ENCODE measurements around the gene SP7.
"Not testable (repeated sequence)": the region's sequence is repeated elsewhere in the genome, so short reads cannot be mapped to it uniquely, and the experiment has no call there.

SP7 gene

DNA sequence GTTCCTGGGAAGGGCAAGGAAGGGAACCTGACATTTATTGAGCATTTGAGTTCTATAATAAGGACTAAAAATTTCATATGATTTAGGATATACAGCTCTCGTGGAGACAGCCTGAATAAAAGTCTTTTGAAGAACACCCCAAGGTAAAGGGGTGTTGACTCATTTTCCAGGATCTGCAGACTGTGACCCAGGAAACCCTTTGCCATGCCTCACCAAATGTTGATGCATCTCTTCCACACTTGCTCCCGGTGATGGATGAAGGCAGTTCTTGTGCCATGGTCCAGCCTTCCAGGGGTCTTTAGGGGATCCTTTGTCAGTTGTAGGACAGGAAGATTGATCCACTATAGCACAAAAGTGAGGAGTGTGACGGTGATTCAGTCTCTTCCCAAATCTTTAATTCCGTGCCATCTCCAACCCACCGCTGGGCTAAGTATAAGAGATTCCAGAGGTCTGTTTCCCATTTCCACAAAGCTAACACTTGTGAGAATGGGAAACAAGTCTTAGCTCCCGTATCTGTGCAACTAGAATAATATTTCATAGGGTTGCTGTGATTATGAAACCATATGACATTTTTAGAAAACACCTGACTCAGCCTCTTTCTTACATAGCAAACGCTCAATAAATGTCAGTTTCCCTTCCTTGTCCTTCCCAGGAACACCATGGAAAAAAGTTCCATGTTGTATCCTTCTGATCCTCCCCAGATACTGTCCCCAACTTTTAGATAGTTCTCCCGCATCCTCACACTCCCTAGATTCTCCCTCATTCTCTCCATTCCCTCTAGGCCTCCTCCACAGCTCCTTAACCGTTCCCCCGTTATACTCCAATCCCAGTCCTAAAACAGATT, 15.6 kb downstream of the SP7 start:
- no peak for DNase-seq (ENCODE audit: low read depth in 2 of 2)

DNA sequence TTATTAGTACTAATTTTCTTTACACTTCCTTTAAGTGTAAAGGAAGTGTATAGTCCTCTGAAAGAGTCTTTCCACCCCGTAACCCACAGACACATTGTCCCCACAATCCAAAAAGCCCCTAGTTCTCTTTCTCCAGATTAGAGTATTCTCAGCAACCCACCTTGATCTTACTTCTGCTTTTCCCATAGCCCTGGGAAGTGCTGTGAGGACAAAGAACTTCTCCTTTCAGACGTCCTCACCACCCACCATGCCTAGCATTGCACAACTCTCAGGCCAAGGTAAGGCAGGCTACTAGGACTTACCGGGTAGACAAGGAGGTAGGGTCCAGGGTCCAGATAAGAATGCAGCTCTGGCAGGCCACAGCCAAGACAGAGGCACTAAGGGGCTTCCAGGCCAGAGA, 22.2 kb downstream of the SP7 start:
- DNase-seq (ENCODE audit: low read depth in 2 of 2): no peak

DNA sequence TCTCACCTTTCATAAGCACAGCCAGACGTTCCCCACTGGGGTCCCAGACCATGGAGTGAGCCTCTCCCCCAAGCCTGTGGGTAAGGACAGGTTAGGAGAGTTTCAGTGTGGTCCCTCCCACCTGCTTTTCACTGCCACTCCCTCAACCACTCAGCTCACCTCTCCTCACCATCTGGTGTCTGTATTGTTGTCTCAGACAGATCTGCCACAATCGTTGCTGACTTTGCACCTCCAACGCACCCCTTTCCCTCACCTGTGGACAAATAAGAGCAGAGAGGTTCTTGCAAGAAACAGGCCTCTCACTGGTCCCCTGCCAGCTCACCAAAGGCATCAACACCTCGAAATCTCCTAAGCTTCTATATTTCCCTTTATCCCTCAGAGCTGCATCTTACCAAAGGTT, 27.9 kb downstream of the SP7 start:
- no peak for DNase-seq (ENCODE audit: low read depth in 2 of 2)

DNA sequence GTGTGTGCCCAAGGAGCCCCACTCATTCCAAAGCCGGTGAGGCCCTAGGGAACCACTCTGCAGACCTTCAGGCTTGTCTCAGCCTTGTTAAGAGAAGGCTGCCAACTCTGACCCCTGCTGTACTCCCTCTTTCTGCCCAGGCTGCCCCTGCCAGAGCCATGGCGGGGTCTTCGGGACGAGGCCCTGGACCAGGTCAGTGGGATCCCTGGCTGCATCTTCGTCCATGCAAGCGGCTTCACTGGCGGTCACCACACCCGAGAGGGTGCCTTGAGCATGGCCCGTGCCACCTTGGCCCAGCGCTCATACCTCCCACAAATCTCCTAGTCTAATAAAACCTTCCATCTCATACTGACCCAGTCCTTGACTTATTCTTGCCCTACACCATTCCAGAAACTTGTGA, 29.3 kb downstream of the SP7 start:
- DNase-seq (ENCODE audit: low read depth in 2 of 2): no peak

DNA sequence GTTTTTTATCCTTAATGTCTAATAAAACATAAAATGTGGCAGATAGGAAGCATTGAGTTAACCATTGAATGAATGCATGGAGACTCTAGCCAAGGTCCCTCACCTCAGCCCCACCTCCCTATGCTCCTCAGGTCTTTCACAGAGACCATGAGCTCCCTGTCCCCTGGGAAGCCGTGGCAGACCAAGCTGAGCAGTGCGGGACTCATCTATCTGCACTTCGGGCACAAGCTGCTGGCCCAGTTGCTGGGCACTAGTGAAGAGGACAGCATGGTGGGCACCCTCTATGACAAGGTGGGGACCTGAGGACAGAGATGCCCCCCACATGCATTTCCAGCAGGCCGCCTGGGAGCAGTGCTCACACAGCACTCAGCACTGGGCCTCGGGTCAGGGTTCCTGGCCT, 33.3 kb downstream of the SP7 start:
- DNase-seq (ENCODE audit: low read depth in 2 of 2): no peak

DNA sequence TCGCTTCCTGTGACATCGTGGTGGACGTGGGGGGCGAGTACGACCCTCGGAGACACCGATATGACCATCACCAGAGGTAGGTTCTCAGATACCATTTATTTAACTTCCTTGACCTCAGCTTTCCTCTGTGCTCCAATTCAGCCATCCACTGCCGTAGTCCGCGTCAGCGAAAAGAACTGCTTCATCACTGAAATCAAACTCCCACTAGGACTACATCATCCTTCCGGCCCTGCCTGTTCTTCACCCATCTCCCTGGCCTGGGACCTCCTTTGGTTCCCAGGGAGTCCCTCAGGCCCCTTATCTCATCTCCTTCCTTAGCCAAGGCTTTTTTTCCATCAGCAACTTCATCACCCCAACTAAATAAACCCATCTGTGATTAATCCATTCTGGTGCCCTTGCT, 36.0 kb downstream of the SP7 start:
- peak in 1 of 2 donors; percentile 17 for DNase-seq (ENCODE audit: low read depth in 2 of 2)

DNA sequence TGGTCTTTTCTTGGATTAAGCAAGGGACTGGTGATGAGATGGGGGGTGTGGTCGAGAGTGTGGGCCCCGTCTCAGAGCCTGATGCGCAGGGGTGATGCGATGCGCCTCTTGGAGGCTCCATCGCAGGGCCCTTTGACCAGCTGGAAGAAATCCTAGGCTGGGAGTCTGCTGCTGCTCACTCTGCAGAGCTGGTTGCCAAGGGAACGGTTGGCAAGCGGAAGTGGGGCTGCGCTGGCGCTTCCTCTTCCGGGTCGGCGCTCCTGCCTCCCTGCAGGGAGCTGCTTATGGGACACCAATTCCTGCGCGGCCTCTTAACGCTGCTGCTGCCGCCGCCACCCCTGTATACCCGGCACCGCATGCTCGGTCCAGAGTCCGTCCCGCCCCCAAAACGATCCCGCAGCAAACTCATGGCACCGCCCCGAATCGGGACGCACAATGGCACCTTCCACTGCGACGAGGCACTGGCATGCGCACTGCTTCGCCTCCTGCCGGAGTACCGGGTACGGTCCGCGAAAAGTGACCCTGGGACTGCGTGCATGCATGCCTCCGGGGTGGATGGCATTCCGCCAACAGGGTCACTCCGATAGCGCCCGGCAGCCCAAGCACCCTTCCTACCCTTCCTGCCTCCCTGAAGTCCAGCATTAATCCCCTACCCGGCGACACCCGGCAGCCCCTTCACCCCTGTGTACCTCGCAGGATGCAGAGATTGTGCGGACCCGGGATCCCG, 36.5 kb downstream of the SP7 start, which contains the start of gene MYG1:
TSS of gene MYG1 (plus strand) at position 242 of the 727 bp plus-strand sequence. CDS start at position 285, 43 bp downstream.
- peak; percentile 77 to 80 for DNase-seq (ENCODE audit: low read depth in 2 of 2)

DNA sequence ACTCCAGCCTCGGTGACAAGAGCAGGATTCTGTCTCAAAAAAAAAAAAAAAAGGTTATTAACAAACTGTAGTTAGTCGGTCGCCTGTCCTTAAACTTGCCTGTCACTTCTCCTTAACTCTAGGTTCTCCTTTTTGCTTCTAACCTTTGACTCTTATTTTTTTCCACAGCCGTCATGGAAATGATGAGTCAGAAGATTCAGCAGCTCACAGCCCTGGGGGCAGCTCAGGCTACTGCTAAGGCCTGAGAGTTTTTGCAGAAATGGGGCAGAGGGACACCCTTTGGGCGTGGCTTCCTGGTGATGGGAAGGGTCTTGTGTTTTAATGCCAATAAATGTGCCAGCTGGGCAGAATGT, 37.1 kb downstream of the SP7 start:
- peak; percentile 20 to 26 for DNase-seq (ENCODE audit: low read depth in 2 of 2)

DNA sequence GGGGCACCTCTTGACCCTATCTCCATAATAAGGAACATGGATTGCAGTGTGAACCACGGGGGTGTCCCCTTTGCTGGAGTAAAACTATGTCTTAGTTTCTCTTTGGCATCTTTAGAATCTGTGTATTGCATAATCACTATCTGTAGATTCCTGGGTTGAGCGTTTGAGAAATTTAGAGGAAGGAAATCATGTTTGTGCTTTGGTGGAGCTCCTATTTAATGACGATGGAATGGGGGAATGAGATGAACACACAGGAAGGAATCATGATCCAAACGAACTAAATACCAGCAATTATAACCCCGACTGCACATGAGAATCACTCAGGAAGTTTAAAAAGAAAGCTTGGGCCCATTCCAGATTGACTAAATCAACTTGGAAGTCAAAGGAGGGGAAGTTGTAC, 38.0 kb downstream of the SP7 start:
- no peak for DNase-seq (ENCODE audit: low read depth in 2 of 2)

DNA sequence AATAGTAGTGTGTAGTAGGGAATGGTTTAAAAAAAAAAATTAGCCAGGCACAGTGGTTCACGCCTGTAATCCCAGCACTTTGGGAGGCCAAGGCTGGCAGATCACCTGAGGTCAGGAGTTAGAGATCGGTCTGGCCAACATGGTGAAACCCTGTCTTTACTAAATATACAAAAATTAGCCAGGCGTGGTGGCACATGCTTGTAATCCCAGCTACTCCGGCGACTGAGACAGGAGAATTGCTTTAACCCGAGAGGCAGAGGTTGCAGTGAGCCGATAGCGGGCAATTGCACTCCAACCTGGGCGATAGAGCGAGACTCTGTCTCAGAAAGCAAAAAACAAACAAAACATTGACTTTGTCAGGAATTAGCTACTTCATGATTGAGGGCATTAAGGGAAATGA, 39.0 kb downstream of the SP7 start:
- DNase-seq (ENCODE audit: low read depth in 2 of 2): not testable (repeated sequence)

DNA sequence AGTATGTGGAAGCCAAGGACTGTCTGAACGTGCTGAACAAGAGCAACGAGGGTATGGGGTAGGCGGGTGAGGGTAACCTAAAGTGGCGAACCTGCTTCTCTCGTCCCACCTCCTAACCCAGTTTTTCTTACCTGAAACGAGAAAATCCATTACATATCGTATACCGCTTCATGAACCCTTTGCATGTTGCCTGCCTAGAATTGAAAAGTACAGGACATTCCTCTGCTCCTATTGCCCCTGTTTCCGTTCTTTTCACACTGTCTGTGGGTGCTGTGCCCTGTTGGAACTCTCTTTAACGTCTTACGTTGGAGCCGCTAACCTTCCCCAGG, 40.3 kb downstream of the SP7 start:
- DNase-seq (ENCODE audit: low read depth in 2 of 2): no peak

DNA sequence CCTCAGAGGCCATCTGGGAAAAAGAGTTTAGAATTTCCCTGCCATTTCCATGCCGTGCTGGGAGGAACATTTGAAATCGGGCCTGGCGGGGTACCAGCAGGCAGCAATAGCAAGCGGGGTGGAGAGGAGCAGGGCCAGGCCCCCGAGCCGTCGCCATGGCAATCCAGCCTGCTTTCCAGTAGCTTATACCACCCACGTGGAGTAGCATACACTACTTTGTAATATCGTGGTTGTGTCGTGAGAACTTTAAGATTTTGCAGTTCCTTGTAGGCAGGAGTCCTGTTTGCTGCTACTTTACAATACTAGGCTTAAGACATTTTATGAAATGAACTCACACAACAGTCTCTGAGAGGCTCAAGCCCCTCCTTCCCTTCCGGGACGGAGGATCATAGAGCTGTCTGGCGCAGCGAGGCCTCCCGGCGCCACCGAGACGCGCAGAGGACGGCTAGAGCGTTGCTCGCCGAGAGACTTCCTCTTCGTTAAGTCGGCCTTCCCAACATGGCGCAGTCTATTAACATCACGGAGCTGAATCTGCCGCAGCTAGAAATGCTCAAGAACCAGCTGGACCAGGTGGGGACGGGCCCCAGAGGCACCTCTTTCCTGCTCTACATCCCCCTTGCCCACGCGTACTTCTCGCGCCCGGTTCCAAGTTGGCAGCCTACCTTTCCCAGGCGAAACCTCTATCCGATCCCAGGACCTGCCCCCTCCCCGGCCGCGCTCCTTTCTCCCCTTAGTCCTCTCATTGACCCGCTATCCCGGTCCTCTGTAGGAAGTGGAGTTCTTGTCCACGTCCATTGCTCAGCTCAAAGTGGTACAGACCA, 40.9 kb downstream of the SP7 start, which contains the start of gene PFDN5:
TSS of gene PFDN5 (plus strand) at position 473 of the 821 bp plus-strand sequence. CDS start at position 499, 26 bp downstream.
- peak; percentile 75 to 81 for DNase-seq (ENCODE audit: low read depth in 2 of 2)

DNA sequence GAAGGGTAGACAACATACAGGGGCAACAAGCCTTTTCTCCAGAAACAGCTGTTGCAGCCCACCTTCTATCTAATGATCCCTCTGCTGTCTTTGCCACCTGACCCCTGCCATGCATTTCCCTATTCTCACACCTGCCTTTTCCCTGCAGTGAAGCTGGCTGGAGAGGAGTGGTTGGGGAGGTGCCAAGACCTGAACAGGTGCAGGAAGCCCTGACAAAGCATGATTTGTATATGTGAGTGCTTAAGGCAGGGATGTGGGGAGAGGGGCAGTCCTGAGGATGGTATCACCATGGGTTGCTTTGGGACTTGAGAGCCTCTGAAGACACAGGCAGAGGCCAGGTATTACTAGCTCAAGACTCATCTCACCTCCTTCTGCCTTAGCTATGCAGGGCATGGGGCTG, 43.7 kb downstream of the SP7 start:
- no peak for DNase-seq (ENCODE audit: low read depth in 2 of 2)

DNA sequence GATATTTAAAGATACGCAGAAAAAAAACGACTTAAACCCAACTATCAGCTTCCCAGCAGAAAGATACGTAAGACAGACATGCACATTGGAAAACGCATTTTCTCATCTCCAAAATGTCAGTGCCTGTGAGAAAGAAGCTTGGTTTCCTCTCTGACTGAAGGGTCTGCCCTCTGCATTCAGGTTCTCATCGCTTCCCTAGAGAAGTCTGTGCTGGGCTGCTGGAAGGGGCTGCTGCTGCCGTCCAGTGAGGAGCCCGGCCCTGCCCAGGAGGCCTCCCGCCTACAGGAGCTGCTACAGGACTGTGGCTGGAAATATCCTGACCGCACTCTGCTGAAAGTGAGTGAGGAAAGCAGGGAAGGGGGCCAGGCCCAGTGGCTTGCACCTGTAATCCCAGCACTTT, 45.5 kb downstream of the SP7 start:
- peak in 1 of 2 donors; percentile 7 for DNase-seq (ENCODE audit: low read depth in 2 of 2)

DNA sequence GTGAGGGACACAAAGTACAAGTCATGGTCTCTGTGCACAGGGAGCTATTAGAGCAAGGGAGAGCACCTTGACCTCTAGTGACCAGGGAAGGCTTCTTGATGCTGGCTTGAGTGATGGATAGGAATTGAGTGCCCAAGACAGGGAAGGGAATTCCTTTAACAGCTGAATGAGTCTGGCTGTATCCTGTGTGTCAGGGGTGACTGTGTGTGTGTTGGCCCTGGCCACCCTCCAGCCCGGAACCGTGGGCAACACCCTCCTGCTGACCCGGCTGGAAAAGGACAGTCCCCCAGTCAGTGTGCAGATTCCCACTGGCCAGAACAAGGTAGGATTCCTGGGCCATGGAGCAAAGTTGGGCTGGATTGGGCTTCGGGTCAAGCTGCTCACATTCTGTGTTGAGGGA, 46.3 kb downstream of the SP7 start:
- DNase-seq (ENCODE audit: low read depth in 2 of 2): no peak

DNA sequence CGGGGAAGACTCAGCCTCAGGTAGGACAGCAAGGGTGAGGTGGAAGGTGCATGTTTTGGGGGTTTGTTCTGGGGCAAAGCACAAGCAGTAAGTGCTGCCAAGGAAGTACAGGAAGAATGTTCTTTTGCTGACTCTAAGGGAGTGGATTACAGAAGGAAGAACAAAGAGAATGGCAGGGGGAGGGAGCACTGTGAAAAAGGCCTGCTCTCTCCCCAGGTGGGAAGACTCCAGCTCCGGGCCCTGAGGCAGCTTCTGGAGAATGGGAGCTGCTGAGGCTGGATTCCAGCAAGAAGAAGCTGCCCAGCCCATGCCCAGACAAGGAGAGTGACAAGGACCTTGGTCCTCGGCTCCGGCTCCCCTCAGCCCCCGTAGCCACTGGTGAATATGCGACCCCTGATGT, 47.8 kb downstream of the SP7 start:
- DNase-seq (ENCODE audit: low read depth in 2 of 2): no peak

DNA sequence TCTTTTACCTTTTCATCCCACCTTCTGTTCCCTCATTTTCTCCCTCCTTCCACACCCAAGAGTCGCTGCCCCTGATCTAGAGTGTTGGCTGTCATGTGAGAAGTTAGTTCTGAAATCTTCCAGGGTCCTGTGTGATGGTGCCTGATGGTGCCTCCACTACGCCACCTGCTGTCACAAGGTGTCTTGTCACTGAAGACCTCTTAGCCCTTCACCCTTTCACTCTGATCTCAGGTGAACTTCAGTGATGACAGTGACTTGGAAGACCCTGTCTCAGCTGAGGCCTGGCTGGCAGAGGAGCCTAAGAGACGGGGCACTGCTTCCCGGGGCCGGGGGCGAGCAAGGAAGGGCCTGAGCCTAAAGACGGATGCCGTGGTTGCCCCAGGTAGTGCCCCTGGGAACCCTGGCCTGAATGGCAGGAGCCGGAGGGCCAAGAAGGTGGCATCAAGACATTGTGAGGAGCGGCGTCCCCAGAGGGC, 48.4 kb downstream of the SP7 start:
- peak; percentile 49 to 50 for DNase-seq (ENCODE audit: low read depth in 2 of 2)

DNA sequence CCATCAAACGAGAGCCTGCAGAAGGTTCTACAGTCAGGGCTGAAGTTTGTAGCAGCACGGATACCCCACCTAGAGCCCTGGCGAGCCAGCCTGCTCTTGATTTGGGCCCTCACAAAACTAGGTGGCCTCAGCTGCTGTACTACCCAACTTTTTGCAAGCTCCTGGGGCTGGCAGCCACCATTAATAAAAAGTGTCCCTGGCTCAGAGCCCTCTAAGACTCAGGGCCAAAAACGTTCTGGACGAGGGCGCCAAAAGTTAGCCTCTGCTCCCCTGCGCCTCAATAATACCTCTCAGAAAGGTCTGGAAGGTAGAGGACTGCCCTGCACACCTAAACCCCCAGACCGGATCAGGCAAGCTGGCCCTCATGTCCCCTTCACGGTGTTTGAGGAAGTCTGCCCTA, 49.7 kb downstream of the SP7 start:
- no peak for DNase-seq (ENCODE audit: low read depth in 2 of 2)

DNA sequence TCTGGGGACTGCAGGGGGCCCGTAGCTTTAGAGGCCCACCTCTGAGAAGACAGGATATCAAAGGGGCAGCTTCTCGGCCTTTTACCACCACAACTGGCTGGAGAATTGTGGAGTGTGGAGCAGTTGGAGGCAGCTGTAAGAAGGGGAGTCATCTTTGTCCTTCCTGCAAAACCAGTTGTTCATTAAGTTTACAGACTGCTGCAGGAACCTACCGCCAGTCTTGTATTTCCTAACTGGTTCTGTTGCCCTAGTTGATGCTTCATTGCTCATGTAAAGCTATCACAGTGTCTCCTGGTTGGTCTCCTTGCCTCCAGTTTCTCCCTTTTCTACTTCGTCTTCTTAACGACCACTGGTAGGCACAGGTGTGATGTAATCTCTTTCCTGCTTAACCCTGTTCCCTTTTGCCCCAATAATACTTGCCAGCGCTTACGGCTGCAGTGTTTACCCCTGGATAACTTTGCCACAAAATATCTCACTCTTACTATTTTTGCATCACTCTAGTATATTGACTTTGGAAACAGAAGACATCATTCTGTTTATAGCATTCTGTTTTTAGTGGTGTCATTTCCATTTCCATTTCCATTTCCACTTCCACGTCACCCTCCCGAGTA, 56.2 kb downstream of the SP7 start:
- no peak for DNase-seq (ENCODE audit: low read depth in 2 of 2)

DNA sequence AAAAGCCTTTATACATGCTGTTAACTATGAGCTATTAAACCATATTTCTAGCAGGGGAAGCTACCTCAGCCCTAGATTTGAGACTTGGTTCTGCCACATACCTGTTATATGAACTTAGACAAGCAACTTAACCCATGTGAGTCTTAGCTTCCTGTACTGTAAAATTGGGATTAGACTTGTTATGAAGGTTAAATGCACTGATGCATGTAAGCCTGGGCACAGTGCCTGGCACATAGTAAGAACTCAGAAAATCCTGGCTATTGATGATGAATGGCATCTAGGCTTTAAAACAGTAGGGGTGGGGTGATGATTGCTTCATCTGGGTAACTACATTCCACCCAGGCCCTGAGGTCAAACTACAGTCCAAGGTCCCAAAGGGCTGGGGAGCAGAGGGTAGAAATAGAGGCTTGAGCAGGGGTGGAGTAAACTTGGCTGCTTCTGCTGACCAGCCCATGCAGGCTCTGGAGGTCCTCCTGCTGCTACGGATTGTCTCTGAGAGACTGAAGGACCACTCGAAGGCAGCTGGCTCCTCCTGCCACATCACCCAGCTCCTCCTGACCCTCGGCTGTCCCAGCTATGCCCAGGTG, 56.8 kb downstream of the SP7 start:
- no peak for DNase-seq (ENCODE audit: low read depth in 2 of 2)

DNA sequence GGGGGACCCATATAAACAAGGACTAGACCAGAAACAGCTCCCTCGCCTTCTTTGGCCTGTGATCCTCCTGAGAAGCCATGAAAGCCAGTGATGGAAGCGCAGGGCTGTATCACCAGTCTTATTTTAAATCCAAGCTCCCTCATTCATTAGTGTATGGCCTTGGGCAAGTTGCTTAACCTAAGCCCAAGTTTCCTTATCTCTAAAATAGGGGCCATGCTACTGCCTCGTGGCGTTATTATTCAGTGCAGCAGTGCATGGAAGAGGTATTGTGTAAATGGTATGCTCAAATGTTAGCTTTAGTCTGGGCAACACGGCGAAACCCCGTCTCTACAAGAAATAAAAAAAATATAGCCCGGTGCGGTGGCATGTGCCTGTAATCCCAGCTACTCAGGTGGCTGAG, 58.2 kb downstream of the SP7 start:
- DNase-seq (ENCODE audit: low read depth in 2 of 2): no peak

Data from stimulated activated CD4-positive, alpha-beta T cell treated with anti-CD3 and anti-CD28 coated beads, Interleukin-4, amount 100 ng/mL, for 48 hours (primary cell).